Peyer's patch (tissue), 4 donors: ENCODE measurements around the gene KIRREL3.

Source experiments
- POLR2A ChIP-seq, 2 donors: fragments of 450-650 bp; IDR thresholded peaks; one replicate each; pipeline ENCODE4 v1.5.1; 2017; ENCODE audit warnings: antibody characterized with exemption in 2 of 2, mild to moderate bottlenecking in 2 of 2, moderate library complexity in 2 of 2
- TF ChIP-seq, protein P1 (sequence below), 6 experiments: fragments of 450-650 bp in 4 of 6; fragments of 200-600 bp in 2 of 6; sonication (generic) in 1 of 6; IDR thresholded peaks; one replicate each; pipeline ENCODE4 v1.5.1; 2017 to 2019; ENCODE audit warnings: antibody characterized with exemption in 6 of 6, mild to moderate bottlenecking in 3 of 6, moderate library complexity in 1 of 6

DNA sequence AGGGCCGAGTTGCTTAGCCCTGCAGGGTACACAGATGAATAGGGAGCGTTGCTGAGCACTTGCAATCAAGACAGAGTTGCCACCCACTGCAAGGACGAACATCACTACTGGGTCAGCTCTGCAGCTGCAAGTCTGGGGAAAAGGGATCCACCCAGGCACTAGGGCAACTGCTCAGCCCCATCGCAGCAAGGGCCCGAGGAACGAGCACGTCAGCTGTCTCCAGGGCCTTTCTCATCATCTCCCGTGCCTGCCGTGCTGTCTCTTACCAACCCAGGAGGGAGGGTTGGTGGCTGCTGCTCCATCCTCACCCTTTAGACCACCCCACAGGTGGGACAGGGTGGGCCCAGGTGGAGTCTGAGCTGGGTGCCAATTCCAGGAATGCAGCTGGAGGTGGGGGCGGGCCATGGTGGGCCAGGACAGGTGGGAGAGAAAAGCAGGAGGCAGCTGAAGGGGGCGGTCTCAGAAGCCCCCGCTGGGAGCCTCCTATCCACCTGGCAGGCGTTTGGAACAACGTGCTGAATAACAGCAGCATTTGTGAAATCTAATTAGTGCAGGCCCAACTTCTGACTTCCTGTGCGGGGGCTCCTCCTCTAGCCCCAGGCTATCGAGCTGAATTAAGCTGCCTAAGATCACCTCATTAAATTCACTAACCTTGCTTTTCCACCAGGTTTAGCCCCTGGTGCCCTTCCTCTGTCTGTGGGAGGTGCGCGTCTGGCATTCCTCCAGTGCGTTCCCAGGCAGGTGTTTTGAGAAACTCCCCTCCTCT is 392.6 kb downstream of the KIRREL3 start:
- TF ChIP-seq, protein P1, sequence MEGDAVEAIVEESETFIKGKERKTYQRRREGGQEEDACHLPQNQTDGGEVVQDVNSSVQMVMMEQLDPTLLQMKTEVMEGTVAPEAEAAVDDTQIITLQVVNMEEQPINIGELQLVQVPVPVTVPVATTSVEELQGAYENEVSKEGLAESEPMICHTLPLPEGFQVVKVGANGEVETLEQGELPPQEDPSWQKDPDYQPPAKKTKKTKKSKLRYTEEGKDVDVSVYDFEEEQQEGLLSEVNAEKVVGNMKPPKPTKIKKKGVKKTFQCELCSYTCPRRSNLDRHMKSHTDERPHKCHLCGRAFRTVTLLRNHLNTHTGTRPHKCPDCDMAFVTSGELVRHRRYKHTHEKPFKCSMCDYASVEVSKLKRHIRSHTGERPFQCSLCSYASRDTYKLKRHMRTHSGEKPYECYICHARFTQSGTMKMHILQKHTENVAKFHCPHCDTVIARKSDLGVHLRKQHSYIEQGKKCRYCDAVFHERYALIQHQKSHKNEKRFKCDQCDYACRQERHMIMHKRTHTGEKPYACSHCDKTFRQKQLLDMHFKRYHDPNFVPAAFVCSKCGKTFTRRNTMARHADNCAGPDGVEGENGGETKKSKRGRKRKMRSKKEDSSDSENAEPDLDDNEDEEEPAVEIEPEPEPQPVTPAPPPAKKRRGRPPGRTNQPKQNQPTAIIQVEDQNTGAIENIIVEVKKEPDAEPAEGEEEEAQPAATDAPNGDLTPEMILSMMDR (IDR thresholded peaks at IDR 0.05) = no peak
- TF ChIP-seq POLR2A (IDR thresholded peaks at IDR 0.05) = no peak
